Activated gamma-delta T cell treated with anti-CD3 and anti-CD28 coated beads, Interleukin-2, amount 50 U/mL, for 16 hours (primary cell): ENCODE measurements around the gene SHROOM1.
"Not testable (repeated sequence)": the region's sequence is repeated elsewhere in the genome, so short reads cannot be mapped to it uniquely, and the experiment has no call there.

Experiments
- DNase-seq: peaks from one replicate; pipeline ENCODE4 v3.0.0-alpha.2; 2020; ENCODE audit warnings: low read depth

Gene SHROOM1

GRCh38 chr5:132806804-132807162 lies 23.7 kb downstream of the SHROOM1 start:
- not testable (repeated sequence) for DNase-seq

- not testable (repeated sequence) for DNase-seq
Observed at GRCh38 chr5:132805872-132806271, 24.6 kb downstream of the SHROOM1 start.

GRCh38 chr5:132804219-132804618 lies 26.2 kb downstream of the SHROOM1 start:
- DNase-seq = not testable (repeated sequence)

- not testable (repeated sequence) for DNase-seq
Observed at GRCh38 chr5:132802685-132803066, 27.8 kb downstream of the SHROOM1 start.

GRCh38 chr5:132802044-132802684 lies 28.3 kb downstream of the SHROOM1 start:
- DNase-seq = no peak

GRCh38 chr5:132800545-132800944 lies 29.9 kb downstream of the SHROOM1 start:
- no peak for DNase-seq

- no peak for DNase-seq
Observed at GRCh38 chr5:132799392-132799791, 31.1 kb downstream of the SHROOM1 start.

- no peak for DNase-seq
Observed at GRCh38 chr5:132797651-132798050, 32.8 kb downstream of the SHROOM1 start.

GRCh38 chr5:132791026-132791425 lies 39.4 kb downstream of the SHROOM1 start:
- no peak for DNase-seq

GRCh38 chr5:132790201-132790865 lies 40.1 kb downstream of the SHROOM1 start:
- no peak for DNase-seq

GRCh38 chr5:132788990-132789886 lies 41.2 kb downstream of the SHROOM1 start:
- DNase-seq = no peak

- DNase-seq = no peak
Observed at GRCh38 chr5:132788508-132788907, 41.9 kb downstream of the SHROOM1 start.

- DNase-seq = no peak
Observed at GRCh38 chr5:132787076-132787475, 43.4 kb downstream of the SHROOM1 start.

- no peak for DNase-seq
Observed at GRCh38 chr5:132785864-132786263, 44.6 kb downstream of the SHROOM1 start.

- no peak for DNase-seq
Observed at GRCh38 chr5:132785365-132785764, 45.1 kb downstream of the SHROOM1 start.

- DNase-seq = no peak
Observed at GRCh38 chr5:132782101-132782500, 48.3 kb downstream of the SHROOM1 start.

- DNase-seq = no peak
Observed at GRCh38 chr5:132781029-132781428, 49.4 kb downstream of the SHROOM1 start.

GRCh38 chr5:132780577-132780976 lies 49.9 kb downstream of the SHROOM1 start:
- no peak for DNase-seq

GRCh38 chr5:132779961-132780360 lies 50.5 kb downstream of the SHROOM1 start:
- no peak for DNase-seq

GRCh38 chr5:132778856-132779255 lies 51.6 kb downstream of the SHROOM1 start:
- no peak for DNase-seq

GRCh38 chr5:132778129-132778528 lies 52.3 kb downstream of the SHROOM1 start:
- DNase-seq = no peak

GRCh38 chr5:132777209-132778069 lies 53.0 kb downstream of the SHROOM1 start, which contains the start of gene SEPTIN8:
Gene SEPTIN8, minus strand, starts transcription at chr5:132777239. Its CDS starts 102 bp downstream, at chr5:132777137.
- DNase-seq = peak; percentile 14
